NCI-H2196 treated with DMSO at 0.1 percent for 48 hours (cell line): Measurements from ENCODE around the gene ADCY9.
"Not testable (repeated sequence)": the region's sequence is repeated elsewhere in the genome, so short reads cannot be mapped to it uniquely, and the experiment has no call there.

Source experiments
- DNase-seq: peaks from one replicate; lab custom pipeline; 2025; ENCODE audit not compliant: unreplicated experiment; lab: John Stamatoyannopoulos, UW

Gene ADCY9

DNA sequence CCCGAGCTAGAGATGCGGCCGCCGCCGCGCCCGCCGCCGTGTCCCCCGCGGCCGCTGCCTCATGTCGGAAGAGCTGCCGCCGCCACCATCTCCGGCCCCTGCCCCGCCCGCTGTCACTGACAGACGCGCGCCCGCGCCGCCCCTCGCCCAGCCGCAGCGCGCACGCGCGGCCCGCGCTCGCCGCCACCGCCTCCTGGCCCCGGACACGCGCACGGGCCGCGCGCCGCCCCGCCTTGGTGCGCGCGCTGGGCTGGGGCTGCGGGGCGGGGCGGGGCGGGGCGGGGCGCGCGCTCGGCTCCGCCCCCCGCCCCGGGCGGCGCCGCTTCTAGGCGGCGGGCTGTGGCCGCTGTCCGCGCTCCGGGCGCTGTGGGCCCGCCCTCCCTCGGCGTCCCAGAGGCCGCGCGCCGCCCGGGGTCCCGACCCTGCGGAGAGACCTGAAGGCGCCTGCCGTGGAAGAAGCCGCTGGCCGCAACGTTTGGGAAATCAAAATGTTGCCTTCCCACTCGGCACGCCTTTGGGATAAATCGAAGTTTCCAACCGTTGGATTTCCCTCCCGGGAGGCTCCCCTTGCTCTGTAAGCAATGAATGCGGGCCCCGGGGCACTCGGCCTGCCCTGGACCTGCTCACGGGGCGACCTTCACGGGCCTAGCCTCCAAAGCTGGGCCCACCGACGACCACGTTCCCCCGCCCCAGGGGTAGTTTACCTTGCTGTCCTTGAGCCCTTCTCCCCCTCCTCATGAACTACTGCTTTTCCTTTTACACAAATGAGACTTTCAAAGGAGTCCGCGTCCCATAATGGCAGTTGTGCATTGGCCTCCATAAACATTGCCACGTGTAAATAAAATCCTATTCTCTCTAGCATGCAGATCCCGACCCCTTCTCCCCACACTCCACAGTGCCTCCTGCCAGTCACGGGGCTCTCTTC lies at the start of gene ADCY9:
TSS of gene ADCY9 (minus strand) at position 118 of the 925 bp plus-strand sequence. CDS start 1,000 bp downstream, outside the sequence.
- peak; percentile 61 for DNase-seq

DNA sequence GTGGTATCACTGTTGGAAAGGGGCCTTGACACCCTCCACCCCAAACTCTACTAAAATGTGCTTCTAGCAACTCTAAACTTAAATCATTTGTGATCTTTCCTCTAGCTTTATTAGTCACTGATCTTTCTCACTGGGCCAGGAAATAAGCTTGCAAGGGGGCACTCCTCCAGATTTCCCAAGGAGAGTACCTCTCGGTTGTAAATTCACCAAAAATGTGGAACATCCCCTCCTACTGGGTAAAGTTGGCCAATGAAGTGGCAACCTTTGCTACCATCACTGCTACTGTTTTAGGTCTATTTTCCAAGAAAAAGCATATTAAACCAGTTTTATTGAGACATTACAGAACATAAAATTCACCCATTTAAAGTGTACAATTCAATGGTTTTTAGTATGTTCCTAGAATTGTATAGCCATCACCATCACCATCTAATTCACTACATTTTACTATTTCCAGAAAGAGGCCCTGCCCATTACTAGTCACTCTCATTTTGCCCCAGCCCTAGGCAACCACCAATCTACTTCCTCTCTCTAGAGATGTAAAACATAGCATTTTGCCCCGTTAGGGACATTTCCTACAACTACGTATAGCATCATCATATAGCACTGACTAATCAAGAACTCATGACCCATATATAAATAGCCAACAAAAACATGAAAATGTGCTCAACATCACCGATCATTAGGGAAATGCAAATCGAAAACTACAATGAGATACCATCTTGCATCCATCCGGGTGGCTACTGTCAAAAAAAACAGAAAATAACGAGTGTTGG lies 44.6 kb upstream of the ADCY9 start:
- DNase-seq, result no peak

DNA sequence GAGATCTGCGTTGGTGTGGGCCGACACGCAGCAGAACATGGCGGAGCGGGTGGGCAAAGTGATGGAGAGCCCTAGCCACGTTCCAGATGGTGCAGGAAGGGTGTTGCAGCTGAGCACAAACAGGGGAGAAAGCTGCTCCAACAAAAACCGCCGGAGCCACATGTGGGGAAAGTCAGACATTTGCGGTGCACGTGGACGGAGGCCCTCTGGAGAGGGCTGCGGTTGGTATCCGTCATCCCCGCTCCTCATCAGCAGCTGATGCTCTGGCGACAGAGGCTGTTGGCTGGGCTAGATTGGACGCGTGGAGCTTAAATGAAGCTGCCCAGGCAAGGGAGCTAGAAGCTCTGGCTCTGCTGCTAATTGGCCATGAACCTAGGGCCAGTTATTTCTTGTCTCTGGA lies 43.5 kb upstream of the ADCY9 start:
- no peak for DNase-seq

DNA sequence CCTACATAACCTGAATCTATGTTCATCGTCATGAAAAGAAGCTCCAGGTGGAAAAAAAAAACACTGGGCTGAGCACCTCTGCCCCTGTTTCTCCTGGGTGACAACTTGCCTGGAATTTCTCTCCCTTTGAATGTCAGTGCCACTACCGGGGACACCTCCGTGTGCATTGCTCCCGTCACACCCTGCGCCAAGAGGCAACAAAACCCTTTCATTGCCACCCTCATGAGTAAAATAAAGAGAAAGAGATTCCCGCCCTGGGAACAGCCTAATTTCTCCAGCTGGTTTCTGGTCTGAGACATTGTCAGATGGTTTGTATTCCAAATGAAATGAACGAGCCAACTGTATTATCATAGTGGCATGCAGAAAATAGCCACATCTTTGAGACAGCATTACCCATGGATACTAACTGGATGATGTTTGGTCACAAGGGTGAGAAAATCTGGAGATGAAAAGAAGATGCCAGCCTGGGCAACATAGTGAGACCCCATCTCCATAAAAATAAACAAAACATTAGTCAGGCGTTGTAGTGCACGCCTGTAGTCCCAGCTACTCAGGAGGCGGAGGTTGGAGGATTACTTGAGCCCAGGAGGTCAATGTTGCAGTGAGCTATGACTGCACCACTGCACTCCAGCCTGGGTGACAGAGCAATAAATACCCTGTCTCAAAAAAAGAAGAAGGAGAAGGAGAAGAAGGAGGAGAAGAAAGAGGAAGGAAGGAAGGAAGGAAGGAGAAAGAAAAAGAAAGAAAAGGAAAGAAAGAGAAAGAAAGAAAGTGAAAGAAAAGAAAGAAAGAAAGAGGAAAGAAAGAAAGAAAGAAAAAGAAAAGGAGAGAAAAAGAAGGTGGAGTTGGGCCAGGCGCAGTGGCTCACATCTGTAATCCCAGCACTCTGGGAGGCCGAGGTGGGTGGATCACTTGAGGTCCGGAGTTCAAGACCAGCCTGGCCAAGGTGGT lies 42.2 kb upstream of the ADCY9 start:
- DNase-seq, result no peak

DNA sequence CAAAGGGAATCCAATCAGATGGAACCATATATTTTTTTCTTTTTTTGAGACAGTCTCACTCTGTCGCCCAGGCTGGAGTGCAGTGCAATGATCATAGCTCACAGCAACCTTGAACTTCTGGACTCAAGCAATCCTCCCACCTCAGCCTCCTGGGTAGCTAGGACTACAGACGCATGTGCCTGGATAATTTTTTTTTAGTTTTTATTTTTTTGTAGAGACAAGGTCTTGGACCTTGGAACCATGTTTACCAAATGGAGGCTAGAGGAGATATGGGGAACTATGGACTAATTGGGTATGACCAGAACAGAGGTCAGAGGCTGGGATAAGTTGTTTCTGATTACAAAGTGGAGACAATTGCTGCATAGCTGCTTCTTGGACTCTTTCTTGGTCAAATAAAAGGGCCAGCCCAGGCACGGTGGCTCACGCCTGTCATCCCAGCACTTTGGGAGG lies 41.2 kb upstream of the ADCY9 start:
- DNase-seq, result no peak

DNA sequence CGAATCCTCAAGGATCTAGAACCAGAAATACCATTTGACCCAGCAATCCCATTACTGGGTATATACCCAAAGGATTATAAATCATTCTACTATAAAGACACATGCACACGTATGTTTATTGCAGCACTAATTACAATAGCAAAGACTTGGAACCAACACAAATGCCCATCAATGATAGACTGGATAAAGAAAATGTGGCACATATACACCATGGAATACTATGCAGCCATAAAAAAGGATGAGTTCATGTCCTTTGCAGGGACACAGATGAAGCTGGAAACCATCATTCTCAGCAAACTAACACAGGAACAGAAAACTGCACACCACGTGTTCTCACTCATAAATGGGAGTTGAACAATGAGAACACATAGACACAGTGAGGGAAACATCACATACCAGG lies 40.3 kb upstream of the ADCY9 start:
- DNase-seq, result not testable (repeated sequence)

DNA sequence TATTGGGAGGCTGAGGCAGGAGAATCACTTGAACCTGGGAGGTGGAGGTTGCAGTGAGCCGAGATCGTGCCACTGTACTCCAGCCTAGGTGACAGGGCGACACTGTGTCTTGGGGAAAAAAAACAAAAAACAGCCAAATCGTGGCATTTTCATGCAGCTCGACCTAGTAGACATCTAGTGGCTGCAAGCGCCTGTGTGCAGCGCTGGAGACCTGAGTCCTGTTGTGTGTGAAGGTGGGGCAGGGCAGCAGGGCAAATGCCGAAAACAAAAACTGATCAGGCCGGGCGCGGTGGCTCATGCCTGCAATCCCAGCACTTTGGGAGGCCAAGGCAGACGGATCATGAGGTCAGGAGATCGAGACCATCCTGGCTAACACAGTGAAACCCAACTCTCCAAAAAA lies 37.1 kb upstream of the ADCY9 start:
- not testable (repeated sequence) for DNase-seq

DNA sequence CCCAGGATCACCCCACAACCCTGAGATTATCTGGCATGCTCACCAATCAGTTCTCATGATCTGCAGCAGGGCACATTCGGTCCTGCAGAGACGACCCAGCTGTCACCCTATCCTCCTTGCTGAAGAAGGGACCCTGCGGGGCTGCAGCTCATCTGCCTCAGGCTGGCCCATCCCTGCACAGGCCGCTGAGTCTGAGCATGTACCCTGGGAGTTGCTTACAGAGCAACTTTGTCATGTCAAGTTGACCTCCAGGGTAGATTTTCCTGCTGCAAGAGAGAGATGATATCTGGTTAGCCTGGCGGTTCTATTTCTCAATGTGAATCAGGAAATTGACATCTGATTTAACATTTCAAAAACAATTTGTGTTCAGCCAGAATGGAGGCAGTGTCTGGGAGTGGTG lies 36.0 kb upstream of the ADCY9 start:
- DNase-seq, result no peak

DNA sequence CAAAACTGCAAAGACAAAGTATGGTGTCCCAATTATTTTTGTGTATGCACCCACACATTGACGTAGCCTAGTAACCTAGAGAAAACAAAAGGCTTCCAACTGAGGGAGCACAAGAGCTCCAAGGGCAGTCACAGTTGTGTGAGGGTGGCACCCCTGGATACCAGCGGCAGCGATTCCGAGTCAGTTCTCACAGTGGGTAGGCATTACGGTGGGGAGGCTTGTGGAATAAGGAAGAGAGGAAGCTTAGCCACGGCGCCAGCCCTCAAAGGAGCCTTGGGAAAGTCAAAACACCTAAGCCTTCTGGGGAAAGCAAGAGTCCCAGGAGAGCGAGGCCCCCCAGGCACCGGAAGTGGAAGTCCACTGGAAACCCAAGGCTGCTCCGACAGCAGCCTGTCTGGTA lies 31.0 kb upstream of the ADCY9 start:
- DNase-seq, result no peak

DNA sequence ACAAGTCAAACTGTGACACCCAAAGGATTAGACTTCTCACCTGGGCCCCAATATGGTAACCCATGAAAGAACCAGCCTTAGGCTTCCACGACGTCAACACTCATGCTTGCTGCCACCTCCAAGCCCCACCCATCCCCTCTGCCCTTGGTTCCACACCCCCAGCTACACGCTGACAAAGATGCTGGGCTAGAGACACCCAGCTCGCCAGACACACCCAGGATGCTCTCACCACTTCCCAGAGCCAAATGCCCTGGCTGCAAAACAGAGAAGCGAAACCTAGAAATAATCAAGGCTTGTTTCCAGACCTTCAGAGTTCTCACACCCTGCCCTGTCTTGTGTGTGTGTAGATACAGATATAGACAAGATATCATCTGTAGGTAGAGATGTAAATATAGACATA lies 26.0 kb upstream of the ADCY9 start:
- no peak for DNase-seq

DNA sequence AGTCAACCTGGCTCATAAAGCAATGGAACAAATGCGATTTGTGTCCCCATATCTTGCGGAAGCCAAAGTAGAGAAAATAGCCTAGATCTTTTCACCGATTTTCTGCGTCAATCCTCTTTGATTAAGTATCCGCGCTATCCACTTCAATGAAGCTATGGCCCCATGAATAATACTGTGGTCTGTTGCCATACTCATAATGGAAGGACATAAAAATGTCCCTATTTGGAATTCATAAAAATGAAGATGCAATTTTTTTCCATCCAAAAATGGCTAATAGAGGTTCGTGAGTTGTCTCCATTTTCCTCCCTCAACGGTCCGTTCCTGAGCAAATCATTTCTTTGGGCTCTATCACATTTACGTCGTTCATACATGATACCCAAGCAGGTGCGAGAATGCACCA lies 25.4 kb upstream of the ADCY9 start:
- no peak for DNase-seq

DNA sequence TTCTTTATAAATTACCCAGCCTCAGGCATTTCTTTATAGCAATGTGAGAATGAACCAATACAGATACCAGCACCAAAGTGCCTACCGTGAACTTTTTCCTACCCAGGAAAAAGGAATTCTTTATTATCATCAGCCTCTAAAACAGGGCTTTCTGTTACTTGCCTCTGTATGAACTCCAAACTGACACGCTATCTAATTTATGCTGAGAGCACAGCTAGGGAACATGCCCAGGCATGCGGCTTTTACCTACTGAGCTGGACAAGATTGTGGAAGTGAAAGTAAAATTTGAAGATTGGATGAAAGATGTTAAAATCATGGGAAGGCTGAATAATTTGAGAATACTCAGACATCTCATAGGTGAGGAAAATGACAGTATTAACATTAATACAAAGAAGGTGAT lies 24.4 kb upstream of the ADCY9 start:
- no peak for DNase-seq

DNA sequence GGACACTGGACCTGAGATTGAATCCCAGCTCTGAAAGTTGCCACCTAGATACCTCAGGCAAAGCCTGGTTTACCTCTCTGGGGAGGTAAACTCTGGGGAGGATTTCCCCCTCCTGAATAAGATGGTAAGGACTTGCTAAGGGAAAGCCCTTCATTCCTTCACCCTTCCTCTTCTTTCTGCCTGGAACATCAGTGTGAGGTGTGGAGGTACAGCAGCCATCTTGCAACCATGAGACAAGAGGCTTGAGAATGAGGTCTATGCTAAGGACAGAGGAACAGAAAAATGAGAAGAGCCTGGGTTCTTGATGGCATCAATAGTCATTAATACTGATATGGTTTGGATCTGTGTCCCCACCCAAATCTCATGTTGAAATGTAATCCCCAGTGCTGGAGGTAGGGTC lies 23.7 kb upstream of the ADCY9 start:
- no peak for DNase-seq

DNA sequence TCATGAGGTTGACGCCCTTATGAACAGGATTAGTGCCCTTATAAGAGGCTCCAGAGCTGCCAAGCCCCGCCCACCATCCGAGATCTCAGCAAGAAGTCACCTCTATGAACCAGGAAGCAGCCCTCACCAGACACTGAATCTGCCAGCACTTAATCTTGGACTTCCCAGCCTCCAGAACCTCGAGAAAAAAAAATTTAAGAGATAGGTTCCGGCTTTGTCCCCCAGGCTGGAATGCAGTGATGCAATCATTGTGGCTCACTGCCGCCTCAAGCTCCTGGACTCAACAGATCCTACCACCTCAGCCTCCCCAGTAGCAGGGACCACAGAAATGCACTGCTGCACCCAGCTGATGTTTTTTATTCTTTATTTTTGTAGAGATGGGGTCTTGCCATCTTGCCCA lies 22.5 kb upstream of the ADCY9 start:
- DNase-seq, result no peak

DNA sequence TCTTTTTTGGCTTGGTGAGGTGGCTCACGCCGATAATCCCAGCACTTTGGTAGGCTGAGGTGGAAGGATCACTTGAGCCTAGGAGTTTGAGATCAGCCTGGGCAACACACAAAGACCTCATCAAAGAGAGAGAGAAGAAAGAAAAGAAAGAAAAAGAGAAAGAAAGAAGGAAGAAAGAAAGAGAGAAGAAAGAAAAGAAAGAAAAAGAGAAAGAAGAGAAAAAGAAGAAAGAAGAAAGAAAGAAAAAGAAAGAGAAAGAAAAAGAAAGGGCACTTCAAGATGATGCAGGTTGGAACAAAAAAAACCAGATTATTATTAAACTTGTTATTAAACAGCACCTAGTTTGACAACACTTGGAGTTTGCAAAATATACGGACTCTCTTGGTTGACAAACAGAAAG lies 21.2 kb upstream of the ADCY9 start:
- no peak for DNase-seq

DNA sequence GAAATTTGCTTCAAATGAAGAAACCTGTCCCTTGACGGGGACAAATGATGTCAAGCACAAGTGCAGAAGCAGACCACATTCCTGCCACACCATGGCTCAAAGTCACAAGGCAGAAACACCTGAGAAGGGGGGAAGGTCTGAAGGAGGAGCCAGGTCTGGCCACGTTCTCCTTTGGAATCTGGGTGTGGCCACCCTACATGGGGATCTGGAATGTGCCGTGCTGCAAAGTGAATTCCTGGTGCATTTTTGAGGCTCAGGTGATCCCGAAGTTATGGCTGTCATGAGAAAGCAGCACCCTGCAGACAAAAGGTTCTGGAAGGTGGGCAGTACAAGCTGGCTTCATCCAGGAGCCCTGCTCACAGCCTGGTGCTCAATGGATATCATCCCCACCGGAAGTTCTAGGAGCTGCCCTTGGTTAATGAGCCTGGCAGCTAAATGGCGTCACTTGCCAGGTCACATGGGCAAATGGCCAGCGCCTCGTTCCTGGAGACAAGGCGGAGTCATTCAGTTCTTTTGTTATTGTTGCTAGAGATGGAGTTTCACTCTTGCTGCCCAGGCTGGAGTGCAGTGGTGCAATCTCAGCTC lies 20.1 kb upstream of the ADCY9 start:
- peak; percentile 53 for DNase-seq

DNA sequence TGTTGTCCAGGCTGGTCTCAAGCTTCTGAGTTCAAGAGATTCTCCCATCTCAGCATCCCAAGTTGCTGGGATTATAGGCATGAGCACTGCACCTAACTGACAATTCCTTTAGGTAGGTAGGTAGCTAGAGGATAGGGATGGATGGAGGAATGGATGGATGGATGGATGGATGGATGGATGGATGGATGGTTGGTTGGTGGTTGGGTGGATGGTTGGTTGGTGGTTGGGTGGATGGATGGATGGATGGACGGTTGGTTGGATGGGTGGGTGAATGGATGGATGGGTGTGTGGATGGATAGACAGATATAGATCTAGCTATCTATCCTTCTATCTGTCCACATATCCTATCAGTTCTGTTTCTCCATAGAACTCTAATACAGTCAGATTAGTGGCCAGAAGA lies 19.3 kb upstream of the ADCY9 start:
- no peak for DNase-seq

DNA sequence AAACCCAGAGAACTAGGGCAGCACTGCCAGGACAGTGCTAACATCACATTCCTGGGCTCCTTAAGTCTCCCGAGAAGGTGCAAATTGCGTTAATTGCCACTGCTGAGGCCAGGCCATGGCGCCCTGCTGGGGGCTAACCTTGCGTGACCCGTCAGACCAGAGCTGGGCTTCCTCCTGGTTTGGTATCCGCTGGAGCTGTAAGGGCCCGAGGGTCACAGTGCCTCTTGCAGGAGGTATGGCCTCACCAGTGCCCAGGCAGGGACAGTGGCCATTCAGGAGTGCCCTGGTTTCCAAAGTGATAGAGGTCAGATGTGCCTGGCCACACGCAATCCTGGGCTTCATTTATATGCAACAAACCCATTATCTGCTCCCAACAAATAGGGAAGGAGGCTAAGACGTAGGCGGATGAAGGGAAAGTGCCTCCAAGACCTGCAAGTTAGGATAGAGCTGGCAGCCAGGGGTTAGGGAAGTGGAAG lies 17.7 kb upstream of the ADCY9 start:
- DNase-seq, result no peak

DNA sequence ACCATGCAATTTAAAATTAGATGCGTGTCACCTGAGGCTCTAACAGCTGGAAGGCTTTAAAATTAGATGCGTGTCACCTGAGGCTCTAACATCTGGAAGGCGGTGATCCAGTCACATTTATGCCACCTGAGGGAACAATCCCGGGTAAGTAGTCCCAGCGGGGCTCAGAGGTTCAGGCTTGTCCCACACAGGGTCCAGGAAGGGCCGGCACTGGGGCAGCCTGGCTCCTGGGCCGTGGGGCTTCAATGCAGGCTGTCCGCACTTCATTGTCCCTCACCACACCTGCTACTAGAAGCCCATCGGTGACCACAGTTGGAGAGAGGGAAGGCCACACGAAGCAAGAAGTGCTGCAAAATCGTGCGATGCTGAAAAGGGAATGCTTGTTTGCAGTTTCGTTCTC lies 15.4 kb upstream of the ADCY9 start:
- no peak for DNase-seq

DNA sequence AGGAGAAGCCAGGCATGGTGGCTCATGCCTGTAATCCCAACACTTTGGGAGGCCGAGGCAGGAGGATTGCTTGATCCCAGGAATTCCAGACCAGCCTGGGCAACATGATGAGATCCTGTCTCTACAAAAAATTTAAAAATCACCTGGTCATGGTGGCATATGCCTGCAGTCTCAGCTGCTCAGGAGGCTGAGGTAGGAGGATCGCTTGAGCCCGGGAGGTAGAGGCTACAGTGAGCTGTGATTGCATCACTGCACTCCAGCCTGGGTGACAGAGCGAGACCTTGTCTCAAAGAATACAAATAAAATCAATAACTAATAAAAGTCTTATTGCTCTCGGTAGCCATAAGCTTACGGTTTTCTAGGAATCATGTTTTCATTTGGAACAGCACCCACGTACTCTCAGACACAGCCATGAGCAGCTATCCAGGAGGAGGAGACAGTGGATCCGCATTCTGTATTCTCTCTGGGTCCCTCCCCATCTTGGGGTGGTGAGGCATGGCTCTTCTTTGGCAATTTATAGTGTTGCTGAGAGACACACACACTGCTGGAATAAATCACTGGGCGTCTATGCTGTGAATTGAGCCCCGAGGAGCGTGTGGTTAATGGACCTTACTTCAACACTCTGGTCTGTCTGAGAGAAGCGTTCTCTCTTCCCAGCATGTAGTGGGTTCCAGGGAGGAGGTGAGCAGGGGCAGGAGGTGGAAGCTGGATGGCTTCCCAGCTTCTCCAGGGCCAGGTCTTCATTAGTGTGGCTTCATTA lies 8.5 kb upstream of the ADCY9 start:
- no peak for DNase-seq
